ENCODE measurements around the gene NPVF. TPM values are rescaled to one million over a fixed set of nuclear protein-coding genes. Genes with fewer than 3 reads are reported as not detected.

NPVF gene
- total RNA-seq, 1 experiment from 2014 or later = not detected

GRCh38 chr7:25180592-25180923, 47.7 kb downstream of the NPVF start:
- Histone ChIP-seq H3K23me2 (ENCODE audit: insufficient read length, low read depth, low read length, poor library complexity, severe bottlenecking) (peaks cover 6% of the 10 kb centered on the region), H2BK20ac (ENCODE audit: low read depth, low read length, poor library complexity, severe bottlenecking) (no peak overlapping the region), H2BK5ac (ENCODE audit: insufficient read length, low read length) (no peak overlapping the region), H2AFZ (ENCODE audit: low read length) (no peak overlapping the region), H3K56ac (ENCODE audit: insufficient read length, low read depth, low read length) (no peak overlapping the region), H4K5ac (ENCODE audit: insufficient read length, low read depth, low read length) (no peak overlapping the region), H3K27ac (ENCODE audit: insufficient read length, low read depth, low read length) (no peak overlapping the region), H4K91ac (ENCODE audit: insufficient read length, low read depth, low read length) (no peak overlapping the region), H4K8ac (replicated peaks; ENCODE audit: insufficient read length, low read depth, low read length) (no peak overlapping the region), H2AK5ac (ENCODE audit: insufficient read length, low read length) (no peak overlapping the region), H3K18ac (ENCODE audit: insufficient read length, low read depth, low read length) (no peak overlapping the region), H3K23ac (ENCODE audit: insufficient read length, low read depth, low read length) (no peak overlapping the region), H2BK15ac (ENCODE audit: low read depth, low read length) (no peak overlapping the region; the same call in 1 of the 2 replicates), H3K9ac (ENCODE audit: extremely low read depth, insufficient read length, low read length) (no peak overlapping the region), H3K4me2 (ENCODE audit: insufficient read depth, insufficient read length, low read length) (peak overlapping the region; percentile 83), H3T11ph (ENCODE audit: low read length) (no peak overlapping the region), H3K4ac (ENCODE audit: low read depth, low read length) (no peak overlapping the region), H2BK12ac (ENCODE audit: insufficient read length, low read depth, low read length) (no peak overlapping the region), H3K79me2 (ENCODE audit: insufficient read depth, low read length) (no peaks in the 10 kb centered on the region), H4K20me1 (ENCODE audit: control insufficient read depth, insufficient read depth, insufficient read length) (no peaks in the 10 kb centered on the region), H3K4me1 (ENCODE audit: insufficient read depth, low read length) (no peaks in the 10 kb centered on the region; the same call in 1 of the 2 replicates), H2BK120ac (ENCODE audit: low read depth, low read length, poor library complexity, severe bottlenecking) (no peak overlapping the region), H3K14ac (ENCODE audit: insufficient read depth, low read length) (no peak overlapping the region), H3K27me3 (ENCODE audit: insufficient read depth, low read length) (no peaks in the 10 kb centered on the region; the same call in 1 of the 2 replicates), H3K79me1 (ENCODE audit: insufficient read depth, low read depth, low read length, poor library complexity, severe bottlenecking) (no peaks in the 10 kb centered on the region), H3K9me3 (ENCODE audit: control insufficient read depth, low read depth, low read length) (no peaks in the 10 kb centered on the region)
- H3K27ac Mint-ChIP-seq = no peak overlapping the region; a peak in 1 of 7 replicates
- no peak for TF ChIP-seq CTCF (conservative IDR thresholded peaks at IDR 0.05)
- peaks cover 16 to 18% of the 10 kb centered on the region in 2 experiments for H3K4me1 Mint-ChIP-seq
- H3K27me3 Mint-ChIP-seq (ENCODE audit: low read depth) = peaks cover 27% of the 10 kb centered on the region
- H3K9me3 Mint-ChIP-seq = peaks cover 0 to 3% of the 10 kb centered on the region in 2 experiments; a peak in 1 of 5 replicates
- peak overlapping the region; percentile 81 to 85 for H3K4me3 Mint-ChIP-seq
- no CpG with 5 or more reads among the region's 6 CpGs for WGBS (ENCODE audit: extremely low coverage, insufficient read length, low lambda C conversion rate)
- no peaks in the 10 kb centered on the region for H3K36me3 Mint-ChIP-seq (ENCODE audit: insufficient read depth in 1 of 3, low read depth in 3 of 3)
- no peak for DNase-seq
